ENCODE measurements around the gene WWC2. TPM values are rescaled to one million over a fixed set of nuclear protein-coding genes. Genes with fewer than 3 reads are reported as not detected.

Gene WWC2
- total and polyA plus RNA-seq, 2 experiments from 2014 or later: 19.3 to 24.7 TPM

DNA sequence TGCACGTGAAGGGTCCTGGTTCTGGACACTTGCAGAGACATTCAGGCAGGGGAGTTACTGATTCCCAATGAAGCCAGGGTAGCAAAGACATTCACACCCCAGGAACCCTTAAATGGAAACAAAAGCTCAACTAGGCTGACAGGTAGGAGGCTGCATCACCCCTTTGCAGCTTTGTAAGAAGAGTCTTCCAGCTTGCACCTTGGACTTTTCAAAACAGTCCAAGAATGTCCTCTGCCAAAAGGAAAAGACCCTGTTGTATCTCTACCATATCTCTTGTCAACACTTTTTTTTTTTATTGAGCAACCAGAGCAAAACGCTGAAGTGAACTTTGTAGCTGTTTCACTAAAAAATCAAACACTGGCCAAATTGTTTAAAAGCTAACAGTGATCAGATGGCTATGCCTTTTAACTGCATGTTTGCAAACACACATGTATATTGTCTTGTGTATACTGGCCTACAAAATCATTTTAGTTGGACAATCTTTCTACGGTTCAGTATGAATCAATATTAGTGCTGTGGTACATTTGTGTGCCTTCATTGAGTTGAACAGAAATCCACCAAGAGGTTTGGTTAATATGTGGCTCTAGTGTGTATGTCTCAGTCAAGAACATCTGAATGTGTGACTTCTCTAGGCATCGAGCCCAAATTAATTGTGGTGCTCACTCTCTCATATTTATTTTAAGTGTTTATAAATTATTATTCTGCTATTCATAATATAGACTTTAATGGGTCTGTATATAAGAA, 18.5 kb upstream of the WWC2 start:
- Histone ChIP-seq H3K27me3 (no peaks in the 10 kb centered on the region), H3K9me3 (ENCODE audit: low read depth) (no peaks in the 10 kb centered on the region), H3K4me2 (peak overlapping the region; percentile 10), H3K36me3 (replicated peaks; ENCODE audit: insufficient read depth, low read depth) (no peaks in the 10 kb centered on the region), H3K4me1 (ENCODE audit: insufficient read depth) (peaks cover 24% of the 10 kb centered on the region), H3K9me2 (replicated peaks; ENCODE audit: insufficient read depth) (no peaks in the 10 kb centered on the region), H3K4me3 (no peak overlapping the region), H3K79me2 (no peaks in the 10 kb centered on the region), H2AFZ (no peak overlapping the region), H3K27ac (peak overlapping the region; percentile 14), H4K20me1 (ENCODE audit: insufficient read depth, poor library complexity, severe bottlenecking) (no peaks in the 10 kb centered on the region)
- TF ChIP-seq EZH2 (IDR thresholded peaks at IDR 0.05; ENCODE audit: borderline replicate concordance): no peak
- TF ChIP-seq EZH2phosphoT487 (IDR thresholded peaks at IDR 0.05; ENCODE audit: low read depth, severe bottlenecking, unreplicated experiment): no peak
- TF ChIP-seq, protein P1, sequence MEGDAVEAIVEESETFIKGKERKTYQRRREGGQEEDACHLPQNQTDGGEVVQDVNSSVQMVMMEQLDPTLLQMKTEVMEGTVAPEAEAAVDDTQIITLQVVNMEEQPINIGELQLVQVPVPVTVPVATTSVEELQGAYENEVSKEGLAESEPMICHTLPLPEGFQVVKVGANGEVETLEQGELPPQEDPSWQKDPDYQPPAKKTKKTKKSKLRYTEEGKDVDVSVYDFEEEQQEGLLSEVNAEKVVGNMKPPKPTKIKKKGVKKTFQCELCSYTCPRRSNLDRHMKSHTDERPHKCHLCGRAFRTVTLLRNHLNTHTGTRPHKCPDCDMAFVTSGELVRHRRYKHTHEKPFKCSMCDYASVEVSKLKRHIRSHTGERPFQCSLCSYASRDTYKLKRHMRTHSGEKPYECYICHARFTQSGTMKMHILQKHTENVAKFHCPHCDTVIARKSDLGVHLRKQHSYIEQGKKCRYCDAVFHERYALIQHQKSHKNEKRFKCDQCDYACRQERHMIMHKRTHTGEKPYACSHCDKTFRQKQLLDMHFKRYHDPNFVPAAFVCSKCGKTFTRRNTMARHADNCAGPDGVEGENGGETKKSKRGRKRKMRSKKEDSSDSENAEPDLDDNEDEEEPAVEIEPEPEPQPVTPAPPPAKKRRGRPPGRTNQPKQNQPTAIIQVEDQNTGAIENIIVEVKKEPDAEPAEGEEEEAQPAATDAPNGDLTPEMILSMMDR (IDR thresholded peaks at IDR 0.05; ENCODE audit: poor library complexity): no peak
- 47% methylated on average over 4 of the region's 4 CpGs for WGBS (ENCODE audit: low lambda C conversion rate, missing lambda C conversion rate)
- DNase-seq (ENCODE audit: low spot score): no peak

DNA sequence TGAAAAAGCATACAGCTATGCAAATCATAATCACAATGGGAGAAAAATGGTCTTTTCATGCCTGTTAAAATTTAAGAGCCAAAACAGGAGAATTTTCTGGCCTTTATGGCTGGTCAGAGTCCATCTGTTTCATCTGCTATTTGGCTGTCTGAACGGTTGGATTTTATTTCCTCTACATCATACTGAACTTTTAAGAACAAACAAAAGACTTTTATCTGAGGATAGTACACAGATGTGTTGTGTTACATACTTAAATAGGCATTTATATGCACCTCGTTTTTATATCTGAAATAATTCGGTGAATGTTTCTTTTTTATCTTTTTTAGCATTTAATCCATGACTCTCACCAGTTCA, 18.0 kb upstream of the WWC2 start:
- H3K36me3 ChIP-seq (replicated peaks; ENCODE audit: insufficient read depth, low read depth): no peaks in the 10 kb centered on the region
- no peak for DNase-seq (ENCODE audit: low spot score)
- no peak overlapping the region for H2AFZ ChIP-seq
- H3K79me2 ChIP-seq: no peaks in the 10 kb centered on the region
- H3K4me1 ChIP-seq (ENCODE audit: insufficient read depth): peaks cover 24% of the 10 kb centered on the region
- H4K20me1 ChIP-seq (ENCODE audit: insufficient read depth, poor library complexity, severe bottlenecking): no peaks in the 10 kb centered on the region
- 19% methylated on average over 3 of the region's 3 CpGs for WGBS (ENCODE audit: low lambda C conversion rate, missing lambda C conversion rate)
- H3K27me3 ChIP-seq: no peaks in the 10 kb centered on the region
- no peak overlapping the region for H3K4me3 ChIP-seq
- peak overlapping the region; percentile 10 for H3K4me2 ChIP-seq
- peak overlapping the region; percentile 14 for H3K27ac ChIP-seq
- H3K9me2 ChIP-seq (replicated peaks; ENCODE audit: insufficient read depth): no peaks in the 10 kb centered on the region
- no peaks in the 10 kb centered on the region for H3K9me3 ChIP-seq (ENCODE audit: low read depth)
- TF ChIP-seq EZH2 (IDR thresholded peaks at IDR 0.05; ENCODE audit: borderline replicate concordance) (no peak), EZH2phosphoT487 (IDR thresholded peaks at IDR 0.05; ENCODE audit: low read depth, severe bottlenecking, unreplicated experiment) (no peak)
- TF ChIP-seq, protein P1 (IDR thresholded peaks at IDR 0.05; ENCODE audit: poor library complexity): no peak

DNA sequence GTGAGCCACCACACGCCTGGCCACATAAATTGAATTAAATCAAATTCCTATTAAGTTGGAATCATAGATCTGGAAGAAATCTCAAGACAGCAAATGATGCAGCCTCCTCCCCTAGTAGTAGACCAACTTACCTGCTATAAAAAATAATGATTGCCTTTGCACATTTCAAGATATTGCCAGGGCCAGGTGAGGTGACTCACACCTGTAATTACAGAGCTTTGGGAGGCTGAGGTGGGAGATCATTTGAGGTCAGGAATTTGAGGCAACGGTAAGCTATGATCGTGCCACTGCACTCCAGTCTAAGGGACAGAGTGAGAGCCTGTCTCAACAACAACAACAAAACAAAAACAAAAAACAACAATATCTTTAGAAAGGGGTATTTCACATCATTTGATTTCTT, 17.0 kb upstream of the WWC2 start:
- H3K9me3 ChIP-seq (ENCODE audit: low read depth): no peaks in the 10 kb centered on the region
- H3K9me2 ChIP-seq (replicated peaks; ENCODE audit: insufficient read depth): no peaks in the 10 kb centered on the region
- DNase-seq (ENCODE audit: low spot score): no peak
- H3K4me1 ChIP-seq (ENCODE audit: insufficient read depth): peaks cover 24% of the 10 kb centered on the region
- H3K36me3 ChIP-seq (replicated peaks; ENCODE audit: insufficient read depth, low read depth): no peaks in the 10 kb centered on the region
- H3K4me2 ChIP-seq: no peak overlapping the region
- TF ChIP-seq, protein P1 (IDR thresholded peaks at IDR 0.05; ENCODE audit: poor library complexity): no peak
- TF ChIP-seq EZH2phosphoT487 (IDR thresholded peaks at IDR 0.05; ENCODE audit: low read depth, severe bottlenecking, unreplicated experiment): no peak
- no peak for TF ChIP-seq EZH2 (IDR thresholded peaks at IDR 0.05; ENCODE audit: borderline replicate concordance)
- no peaks in the 10 kb centered on the region for H4K20me1 ChIP-seq (ENCODE audit: insufficient read depth, poor library complexity, severe bottlenecking)
- H2AFZ ChIP-seq: no peak overlapping the region
- WGBS (ENCODE audit: low lambda C conversion rate, missing lambda C conversion rate): 77% methylated on average over 3 of the region's 3 CpGs
- no peaks in the 10 kb centered on the region for H3K27me3 ChIP-seq
- no peak overlapping the region for H3K4me3 ChIP-seq
- H3K27ac ChIP-seq: no peak overlapping the region
- H3K79me2 ChIP-seq: no peaks in the 10 kb centered on the region
